Loucy (cell line): ENCODE results near the gene URGCP.

ENCODE experiments used
- H2AFZ ChIP-seq: fragments of 200-600 bp; sonication (generic); 2 replicates; pipeline ENCODE4 v1.6.0; 2016; ENCODE audit warnings: antibody characterized with exemption, mild to moderate bottlenecking, low read length, moderate library complexity
- H3F3A ChIP-seq: fragments of 200-600 bp; 2 replicates; pipeline ENCODE4 v1.6.0; 2016; ENCODE audit warnings: antibody characterized with exemption, low read depth, mild to moderate bottlenecking
- H3K27me3 ChIP-seq: fragments of 200-600 bp; sonication (generic); 2 replicates; pipeline ENCODE4 v1.6.1; 2014; ENCODE audit warnings: low read length, mild to moderate bottlenecking; ENCODE audit not compliant: insufficient read depth, poor library complexity, severe bottlenecking
- H3K36me3 ChIP-seq: fragments of 200-600 bp; sonication (generic); 2 replicates; pipeline ENCODE4 v1.6.1; 2016; ENCODE audit warnings: low read length; ENCODE audit not compliant: insufficient read depth
- H3K4me1 ChIP-seq: fragments of 200-600 bp; sonication (generic); 2 replicates; pipeline ENCODE4 v1.5.1; 2014; ENCODE audit warnings: low read length, mild to moderate bottlenecking; ENCODE audit not compliant: insufficient read depth, poor library complexity, severe bottlenecking
- H3K4me2 ChIP-seq: fragments of 200-600 bp; sonication (generic); 2 replicates; pipeline ENCODE4 v1.6.0; 2014; ENCODE audit warnings: antibody characterized with exemption, low read length, low read depth, mild to moderate bottlenecking; ENCODE audit not compliant: poor library complexity, severe bottlenecking
- H3K4me3 ChIP-seq: fragments of 200-600 bp; sonication (generic); 2 replicates; pipeline ENCODE4 v1.5.1; 2014; ENCODE audit warnings: low read length, mild to moderate bottlenecking, mixed read lengths; ENCODE audit not compliant: poor library complexity, severe bottlenecking
- H3K79me2 ChIP-seq: fragments of 200-600 bp; sonication (generic); 2 replicates; pipeline ENCODE4 v1.6.1; 2014; ENCODE audit warnings: low read length; ENCODE audit not compliant: insufficient read depth
- H3K9ac ChIP-seq: fragments of 200-600 bp; sonication (generic); 2 replicates; pipeline ENCODE4 v1.6.0; 2014; ENCODE audit warnings: mild to moderate bottlenecking, low read depth, low read length, moderate library complexity; ENCODE audit not compliant: poor library complexity, severe bottlenecking
- H3K9me2 ChIP-seq: fragments of 200-600 bp; sonication (generic); replicated peaks from 2 replicates; pipeline ENCODE4 v1.6.1; 2016; ENCODE audit warnings: low read depth, low read length, mixed read lengths
- H3K9me3 ChIP-seq: fragments of 200-600 bp; sonication (generic); 2 replicates; pipeline ENCODE4 v1.6.1; 2014; ENCODE audit warnings: mild to moderate bottlenecking, antibody characterized with exemption, low read length, low read depth; ENCODE audit not compliant: insufficient read depth
- H4K20me1 ChIP-seq: fragments of 200-600 bp; sonication (generic); 2 replicates; pipeline ENCODE4 v1.6.0; 2014; ENCODE audit warnings: antibody characterized with exemption, low read length, mild to moderate bottlenecking; ENCODE audit not compliant: insufficient read depth, poor library complexity, severe bottlenecking
- EZH2phosphoT487 ChIP-seq: fragments of 200-600 bp; IDR thresholded peaks from 2 replicates; pipeline ENCODE4 v1.6.1; 2018; ENCODE audit warnings: antibody characterized with exemption, mild to moderate bottlenecking, moderate library complexity, borderline replicate concordance
- TF ChIP-seq, protein P1 (sequence below): fragments of 200-600 bp; sonication (generic); conservative IDR thresholded peaks from 2 replicates; pipeline ENCODE4 v1.5.1; 2014; ENCODE audit warnings: mild to moderate bottlenecking, antibody characterized with exemption, low read length

The URGCP gene

DNA sequence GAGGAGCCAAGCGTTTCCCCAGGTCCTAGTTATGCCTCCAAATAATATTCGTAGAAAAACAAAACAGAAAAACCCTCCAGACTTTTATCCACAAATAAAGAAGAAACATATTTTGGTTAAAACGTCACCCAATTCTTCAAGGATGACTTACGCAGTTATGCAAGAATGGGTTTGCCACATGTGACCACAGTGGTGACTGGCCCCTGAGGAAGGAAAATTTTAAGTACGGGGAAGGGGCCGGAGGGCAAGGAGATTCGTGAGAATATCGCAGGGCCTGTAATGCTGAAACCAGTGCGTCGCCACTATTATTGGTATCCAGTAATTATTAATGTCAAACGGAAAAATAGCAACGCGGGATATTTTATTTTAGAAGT is 36.5 kb downstream of the URGCP start:
- Histone ChIP-seq H3K4me3 (peak overlapping the region; percentile 98), H3F3A (no peaks in the 10 kb centered on the region), H3K9ac (peak overlapping the region; percentile 62), H3K9me2 (no peaks in the 10 kb centered on the region), H3K4me1 (peaks cover 14% of the 10 kb centered on the region), H4K20me1 (no peaks in the 10 kb centered on the region), H3K79me2 (peaks cover 6% of the 10 kb centered on the region; the same call in 1 of the 2 replicates), H3K9me3 (no peaks in the 10 kb centered on the region), H3K36me3 (peaks cover 3% of the 10 kb centered on the region; the same call in 1 of the 2 replicates), H2AFZ (peak overlapping the region; percentile 89), H3K27me3 (no peaks in the 10 kb centered on the region), H3K4me2 (peak overlapping the region; percentile 83)
- TF ChIP-seq, protein P1, sequence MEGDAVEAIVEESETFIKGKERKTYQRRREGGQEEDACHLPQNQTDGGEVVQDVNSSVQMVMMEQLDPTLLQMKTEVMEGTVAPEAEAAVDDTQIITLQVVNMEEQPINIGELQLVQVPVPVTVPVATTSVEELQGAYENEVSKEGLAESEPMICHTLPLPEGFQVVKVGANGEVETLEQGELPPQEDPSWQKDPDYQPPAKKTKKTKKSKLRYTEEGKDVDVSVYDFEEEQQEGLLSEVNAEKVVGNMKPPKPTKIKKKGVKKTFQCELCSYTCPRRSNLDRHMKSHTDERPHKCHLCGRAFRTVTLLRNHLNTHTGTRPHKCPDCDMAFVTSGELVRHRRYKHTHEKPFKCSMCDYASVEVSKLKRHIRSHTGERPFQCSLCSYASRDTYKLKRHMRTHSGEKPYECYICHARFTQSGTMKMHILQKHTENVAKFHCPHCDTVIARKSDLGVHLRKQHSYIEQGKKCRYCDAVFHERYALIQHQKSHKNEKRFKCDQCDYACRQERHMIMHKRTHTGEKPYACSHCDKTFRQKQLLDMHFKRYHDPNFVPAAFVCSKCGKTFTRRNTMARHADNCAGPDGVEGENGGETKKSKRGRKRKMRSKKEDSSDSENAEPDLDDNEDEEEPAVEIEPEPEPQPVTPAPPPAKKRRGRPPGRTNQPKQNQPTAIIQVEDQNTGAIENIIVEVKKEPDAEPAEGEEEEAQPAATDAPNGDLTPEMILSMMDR: no peak
- no peak for TF ChIP-seq EZH2phosphoT487

DNA sequence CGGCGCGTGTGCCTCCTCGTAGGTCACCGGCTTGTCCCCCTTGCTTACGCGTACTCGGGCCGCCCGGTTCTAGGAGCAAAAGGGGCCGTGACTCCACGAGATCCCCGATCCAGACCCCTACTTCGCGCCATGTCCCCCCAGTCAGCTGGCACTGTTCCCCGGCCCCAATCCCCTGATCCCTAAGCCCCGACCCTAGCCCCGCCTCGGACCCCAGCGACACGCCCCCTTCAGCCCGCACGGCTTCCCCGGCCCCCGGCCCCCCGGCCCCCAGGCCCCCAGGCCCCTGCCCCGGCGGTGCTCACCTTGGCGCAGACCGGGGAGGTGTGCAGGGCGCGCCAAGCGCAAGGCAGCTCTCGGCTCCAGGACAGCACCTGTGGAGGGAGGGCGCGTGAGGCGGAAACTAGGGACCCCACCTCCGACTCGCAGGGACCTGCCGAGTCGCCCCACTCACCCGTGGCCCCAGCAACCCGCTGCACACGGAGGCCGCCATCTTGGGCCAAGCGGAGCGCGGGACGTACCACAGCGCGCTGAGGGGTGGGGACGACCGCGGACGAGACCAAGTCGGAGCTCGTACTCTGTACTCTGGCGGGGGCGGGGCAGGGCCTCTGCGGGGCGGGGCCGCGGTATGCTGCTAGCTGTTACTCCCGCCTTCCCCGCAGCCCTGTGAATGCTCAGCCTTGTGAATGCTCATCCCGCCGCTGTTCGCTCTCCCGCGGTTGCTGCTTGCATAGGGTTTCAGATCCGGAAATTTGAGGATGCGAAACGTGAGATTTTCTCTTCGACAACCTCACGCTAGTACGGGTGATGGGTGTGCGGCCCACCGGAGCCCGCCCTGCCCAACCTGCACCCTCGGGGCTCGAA is 37.2 kb downstream of the URGCP start, which contains the start of gene MRPS24:
TSS of gene MRPS24 (minus strand) at position 512 of the 861 bp plus-strand sequence. CDS start at position 490, 22 bp downstream.
- Histone ChIP-seq H3K9ac (peak within 1 kb of the TSS; percentile 62), H2AFZ (peak within 1 kb of the TSS; percentile 89), H3K9me3 (no peaks in the 10 kb centered on the region), H3K9me2 (no peaks in the 10 kb centered on the region), H3K36me3 (peaks cover 3% of the 10 kb centered on the region; the same call in 1 of the 2 replicates), H4K20me1 (no peaks in the 10 kb centered on the region), H3K27me3 (no peaks in the 10 kb centered on the region), H3K4me3 (peak within 1 kb of the TSS; percentile 98), H3K4me1 (peaks cover 14% of the 10 kb centered on the region), H3K79me2 (peaks cover 6% of the 10 kb centered on the region; the same call in 1 of the 2 replicates), H3F3A (no peaks in the 10 kb centered on the region), H3K4me2 (peak within 1 kb of the TSS; percentile 96)
- TF ChIP-seq, protein P1: no peak
- no peak for TF ChIP-seq EZH2phosphoT487

DNA sequence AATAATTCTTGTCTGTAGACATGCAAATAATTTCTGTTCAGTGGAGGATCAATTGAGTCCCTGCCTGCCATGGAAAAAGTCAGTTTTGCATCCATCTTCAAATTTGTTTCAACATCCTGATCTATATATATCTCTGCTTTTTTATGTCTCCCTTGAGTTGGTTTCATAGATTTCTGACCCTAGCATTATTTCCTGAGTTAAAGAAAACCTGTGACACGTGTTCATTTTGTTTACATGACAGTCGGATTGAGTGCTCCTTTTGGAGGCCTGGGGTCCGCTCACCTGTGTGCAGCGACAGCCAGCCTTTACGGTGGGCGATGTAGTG is 37.8 kb downstream of the URGCP start:
- no peaks in the 10 kb centered on the region for H3K27me3 ChIP-seq
- H3K4me2 ChIP-seq: peak overlapping the region; percentile 96
- peak overlapping the region; percentile 62 for H3K9ac ChIP-seq
- H3K9me2 ChIP-seq: no peaks in the 10 kb centered on the region
- peaks cover 3% of the 10 kb centered on the region; the same call in 1 of the 2 replicates for H3K36me3 ChIP-seq
- H2AFZ ChIP-seq: peak overlapping the region; percentile 89
- no peaks in the 10 kb centered on the region for H3K9me3 ChIP-seq
- TF ChIP-seq, protein P1: no peak
- TF ChIP-seq EZH2phosphoT487: no peak
- peaks cover 14% of the 10 kb centered on the region for H3K4me1 ChIP-seq
- no peaks in the 10 kb centered on the region for H4K20me1 ChIP-seq
- peaks cover 6% of the 10 kb centered on the region; the same call in 1 of the 2 replicates for H3K79me2 ChIP-seq
- no peaks in the 10 kb centered on the region for H3F3A ChIP-seq
- H3K4me3 ChIP-seq: peak overlapping the region; percentile 98
